Fibroblast of villous mesenchyme (primary cell): ENCODE data around the gene LRRC7. TPM values are rescaled to one million over a fixed set of nuclear protein-coding genes. Genes with fewer than 3 reads are reported as not detected.
A peak's percentile ranks its signal among the peaks of the same experiment; 100 is the strongest.

Experiments used
- DNase-seq: peaks from one replicate; pipeline ENCODE4 v3.0.0-alpha.2; 2010; ENCODE audit warnings: low read depth
- H3K4me3 ChIP-seq: 2 replicates; pipeline ENCODE4 v1.5.1; 2011; ENCODE audit warnings: low read depth, mild to moderate bottlenecking, low read length
- CTCF ChIP-seq: IDR thresholded peaks from 2 replicates; pipeline ENCODE4 v1.5.1; 2012; ENCODE audit warnings: low read depth, mild to moderate bottlenecking, low read length; ENCODE audit not compliant: insufficient read depth
- total RNA-seq: library from RNA; depleted of rRNA; stranded (reverse); fragments of >200 nt; gene quantifications from 2 replicates; pipeline ENCODE4 v1.2.3, GENCODE V29; 2012

Gene LRRC7
- total RNA-seq, 1 donor, result 0.43 TPM

GRCh38 chr1:70109241-70109640, 541.5 kb downstream of the LRRC7 start:
- no peak overlapping the region for H3K4me3 ChIP-seq
- DNase-seq, result no peak
- no peak for TF ChIP-seq CTCF

- DNase-seq, result no peak
- no peak overlapping the region for H3K4me3 ChIP-seq
- TF ChIP-seq CTCF, result peak; percentile 16
Measured at GRCh38 chr1:70112838-70113237, 545.1 kb downstream of the LRRC7 start.

- no peak for DNase-seq
- H3K4me3 ChIP-seq, result no peak overlapping the region
- TF ChIP-seq CTCF, result no peak
Measured at GRCh38 chr1:70115315-70115714, 547.6 kb downstream of the LRRC7 start.

GRCh38 chr1:70117046-70117445, 549.3 kb downstream of the LRRC7 start:
- H3K4me3 ChIP-seq, result no peak overlapping the region
- DNase-seq, result no peak
- TF ChIP-seq CTCF, result no peak

- peak; percentile 2 for TF ChIP-seq CTCF
- DNase-seq, result peak; percentile 13
- H3K4me3 ChIP-seq, result no peak overlapping the region
Measured at GRCh38 chr1:70134148-70134547, 566.4 kb downstream of the LRRC7 start.

GRCh38 chr1:70140343-70140742, 572.6 kb downstream of the LRRC7 start:
- peak; percentile 74 for DNase-seq
- TF ChIP-seq CTCF, result no peak
- H3K4me3 ChIP-seq, result no peak overlapping the region

- no peak overlapping the region for H3K4me3 ChIP-seq
- TF ChIP-seq CTCF, result no peak
- DNase-seq, result no peak
Measured at GRCh38 chr1:70140894-70141293, 573.2 kb downstream of the LRRC7 start.
